B cell (primary cell): Measurements from ENCODE around the gene NDUFS5. TPM values are rescaled to one million over a fixed set of nuclear protein-coding genes. Genes with fewer than 3 reads are reported as not detected.
A peak's percentile ranks its signal among the peaks of the same experiment; 100 is the strongest.

Source experiments
- ATAC-seq: fragments of 200-7000 bp; cut with Tn5 transposase; one replicate; pipeline ENCODE4 v1.10.0; 2021; ENCODE audit warnings: low read depth, mild to moderate bottlenecking, moderate number of reproducible peaks, moderate library complexity
- CTCF ChIA-PET: fragments of 350-600 bp; sonication (Branson Sonifier 250); formaldehyde crosslinking; loops from one replicate; lab custom pipeline; 2021; ENCODE audit warnings: antibody characterized with exemption, inconsistent platforms; lab: Charles Lee
- POLR2A ChIA-PET: fragments of 350-600 bp; sonication (Branson Sonifier 250); formaldehyde crosslinking; loops from one replicate; lab custom pipeline; 2021; ENCODE audit warnings: antibody characterized with exemption; lab: Charles Lee
- DNase-seq: peaks from one replicate; pipeline ENCODE4 v3.0.0; 2013
- H2AFZ ChIP-seq: 2 replicates; pipeline ENCODE4 v1.6.1; 2012; ENCODE audit warnings: mild to moderate bottlenecking, low read depth, low read length; ENCODE audit not compliant: insufficient read depth, poor library complexity, severe bottlenecking
- H3K27ac ChIP-seq, 2 donors: 1 replicate in 1 of 2; 2 replicates in 1 of 2; pipeline ENCODE4 v1.5.1; 2012 to 2013; ENCODE audit warnings: low read length in 2 of 2, mild to moderate bottlenecking in 2 of 2, moderate library complexity in 1 of 2
- H3K27me3 ChIP-seq, 4 experiments: fragments of 200-600 bp in 1 of 4; sonication (generic) in 1 of 4; replicated peaks in 1 of 4; 1 replicate in 2 of 4; 2 replicates in 2 of 4; pipeline versions ENCODE4 v1.6.1 to v1.7.0; 2013 to 2016; ENCODE audit warnings: low read length in 3 of 4, mild to moderate bottlenecking in 2 of 4, mixed read lengths in 1 of 4, moderate library complexity in 1 of 4; ENCODE audit not compliant: insufficient read depth in 4 of 4, control insufficient read depth in 3 of 4; ENCODE audit errors: control extremely low read depth in 1 of 4
- H3K36me3 ChIP-seq, 2 experiments: replicated peaks in 1 of 2; 1 replicate in 1 of 2; 2 replicates in 1 of 2; pipeline versions ENCODE4 v1.6.1 to v1.7.1; 2013; ENCODE audit warnings: low read length in 1 of 2; ENCODE audit not compliant: insufficient read depth in 2 of 2, control insufficient read depth in 1 of 2; ENCODE audit errors: control extremely low read depth in 1 of 2, extremely low read depth in 1 of 2
- H3K4me1 ChIP-seq, 2 donors: fragments of 200-600 bp in 1 of 2; sonication (generic) in 1 of 2; 1 replicate in 1 of 2; 2 replicates in 1 of 2; pipeline versions ENCODE4 v1.5.1 to v1.6.1; 2013 to 2017; ENCODE audit warnings: low read length in 2 of 2; ENCODE audit not compliant: control insufficient read depth in 2 of 2, insufficient read depth in 2 of 2
- H3K4me2 ChIP-seq: replicated peaks from 2 replicates; pipeline ENCODE3; 2012; ENCODE audit warnings: mild to moderate bottlenecking, low read depth, low read length; ENCODE audit not compliant: poor library complexity, severe bottlenecking
- H3K4me3 ChIP-seq, 5 experiments: fragments of 200-600 bp in 1 of 5; sonication (generic) in 1 of 5; 1 replicate in 3 of 5; 2 replicates in 2 of 5; pipeline versions ENCODE4 v1.5.1 to v1.7.0; 2011 to 2016; ENCODE audit warnings: low read length in 4 of 5, mild to moderate bottlenecking in 4 of 5, low read depth in 2 of 5, control low read depth in 1 of 5, moderate library complexity in 1 of 5; ENCODE audit not compliant: insufficient read depth in 1 of 5; ENCODE audit errors: control extremely low read depth in 1 of 5, extremely low read depth in 1 of 5
- H3K79me2 ChIP-seq: fragments of 200-600 bp; sonication (generic); one replicate; pipeline ENCODE4 v1.6.0; 2016; ENCODE audit warnings: low read length; ENCODE audit not compliant: control insufficient read depth, insufficient read depth
- H3K9ac ChIP-seq: fragments of 200-600 bp; sonication (generic); 2 replicates; pipeline ENCODE4 v1.6.1; 2017; ENCODE audit warnings: mild to moderate bottlenecking, low read length, moderate library complexity
- H3K9me3 ChIP-seq, 3 donors: one replicate each; pipeline versions ENCODE4 v1.6.1 to v1.7.1; 2013; ENCODE audit warnings: low read length in 2 of 3; ENCODE audit not compliant: control insufficient read depth in 2 of 3, insufficient read depth in 1 of 3; ENCODE audit errors: control extremely low read depth in 1 of 3
- H4K20me1 ChIP-seq: 2 replicates; pipeline ENCODE4 v1.6.0; 2012; ENCODE audit warnings: mild to moderate bottlenecking, low read length; ENCODE audit not compliant: insufficient read depth, control insufficient read depth, poor library complexity, severe bottlenecking
- H3K27ac Mint-ChIP-seq: one replicate; pipeline ENCODE4 v1.8.0; 2021; ENCODE audit warnings: mixed read lengths
- H3K27me3 Mint-ChIP-seq: one replicate; pipeline ENCODE4 v1.8.0; 2021; ENCODE audit warnings: mixed read lengths
- H3K4me1 Mint-ChIP-seq: one replicate; pipeline ENCODE4 v1.8.0; 2021; ENCODE audit warnings: mixed read lengths
- H3K4me3 Mint-ChIP-seq: one replicate; pipeline ENCODE4 v1.8.0; 2021; ENCODE audit warnings: mixed read lengths
- H3K9me3 Mint-ChIP-seq: one replicate; pipeline ENCODE4 v1.8.0; 2022; ENCODE audit warnings: mixed read lengths; ENCODE audit not compliant: insufficient read depth
- EZH2 ChIP-seq: IDR thresholded peaks from 2 replicates; pipeline ENCODE4 v1.6.1; 2012; ENCODE audit warnings: borderline replicate concordance, low read depth, mild to moderate bottlenecking, moderate library complexity, low read length; ENCODE audit not compliant: insufficient read depth, poor library complexity, severe bottlenecking
- whole genome bisulfite sequencing: methylation state at CpG from one replicate; pipeline ENCODE4 v1.1.5; 2013; ENCODE audit warnings: missing lambda C conversion rate; ENCODE audit not compliant: insufficient coverage; 5-methylcytosine and 5-hydroxymethylcytosine counted together
- intact Hi-C: fragments of 100-400 bp; cut with micrococcal nuclease; formaldehyde crosslinking; loops from one replicate; pipeline ENCODE4 v1.10.0; 2022
- polyA plus RNA-seq: library from polyadenylated mRNA; depleted of rRNA; stranded (reverse); fragments of >200 nt; gene quantifications from 2 replicates; pipeline ENCODE4 v1.2.3, GENCODE V29; 2012
- total RNA-seq, 2 donors: library from RNA; stranded (reverse); fragments of 120-200 nt in 1 of 2; gene quantifications; 1 replicate in 1 of 2; 2 replicates in 1 of 2; pipeline versions ENCODE4 v1.2.3 to v1.2.4, GENCODE V29; 2013 to 2022
- TF ChIP-seq, protein P1 (sequence below): fragments of 200-600 bp; IDR thresholded peaks from one replicate; pipeline ENCODE4 v1.8.0; 2022; ENCODE audit warnings: antibody characterized with exemption, mild to moderate bottlenecking

The NDUFS5 gene
- total and polyA plus RNA-seq, 2 donors (not counting 1 experiment from before 2014, with no cell fraction given): 55.8 to 85.5 TPM

DNA sequence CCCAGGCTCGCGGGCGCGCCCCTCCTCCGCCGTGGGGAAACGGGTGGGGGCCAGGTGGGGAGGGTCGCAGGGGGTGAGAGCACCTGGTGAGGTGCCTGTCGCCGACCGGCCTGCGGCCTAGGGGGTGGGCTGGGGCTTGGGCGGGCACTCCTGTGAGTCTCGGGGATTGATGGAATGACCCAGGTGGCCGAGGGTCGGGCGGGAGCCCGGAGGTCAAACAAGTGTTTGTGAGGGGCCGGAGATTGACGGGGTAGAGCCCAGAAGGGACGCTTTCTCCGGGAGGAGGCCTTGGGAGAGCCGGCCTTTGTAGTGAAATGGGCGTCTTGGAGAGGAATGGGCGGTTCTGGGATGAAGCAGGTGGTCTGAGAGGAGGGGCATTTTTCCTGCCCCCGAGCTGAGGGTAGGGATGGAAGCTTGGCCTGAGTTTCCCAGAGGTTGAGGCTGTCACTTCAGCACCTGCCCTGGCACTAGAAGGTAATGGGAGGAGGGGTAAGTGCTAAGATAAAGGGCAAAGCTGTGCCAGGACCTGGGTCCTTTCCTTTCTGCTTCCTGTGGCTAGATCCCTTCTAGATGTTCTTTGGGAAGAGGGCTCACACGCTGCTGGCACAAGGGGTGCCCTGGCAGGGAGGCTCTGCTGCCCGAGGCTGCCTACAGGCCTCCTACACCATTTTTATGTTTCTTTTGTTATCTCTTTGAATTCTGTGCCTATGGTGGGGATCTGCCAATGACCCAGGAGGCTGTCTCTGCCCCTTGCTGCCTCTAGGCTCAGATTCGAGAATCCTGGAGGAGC lies 56.1 kb downstream of the NDUFS5 start:
- TF ChIP-seq EZH2: no peak
- TF ChIP-seq, protein P1, sequence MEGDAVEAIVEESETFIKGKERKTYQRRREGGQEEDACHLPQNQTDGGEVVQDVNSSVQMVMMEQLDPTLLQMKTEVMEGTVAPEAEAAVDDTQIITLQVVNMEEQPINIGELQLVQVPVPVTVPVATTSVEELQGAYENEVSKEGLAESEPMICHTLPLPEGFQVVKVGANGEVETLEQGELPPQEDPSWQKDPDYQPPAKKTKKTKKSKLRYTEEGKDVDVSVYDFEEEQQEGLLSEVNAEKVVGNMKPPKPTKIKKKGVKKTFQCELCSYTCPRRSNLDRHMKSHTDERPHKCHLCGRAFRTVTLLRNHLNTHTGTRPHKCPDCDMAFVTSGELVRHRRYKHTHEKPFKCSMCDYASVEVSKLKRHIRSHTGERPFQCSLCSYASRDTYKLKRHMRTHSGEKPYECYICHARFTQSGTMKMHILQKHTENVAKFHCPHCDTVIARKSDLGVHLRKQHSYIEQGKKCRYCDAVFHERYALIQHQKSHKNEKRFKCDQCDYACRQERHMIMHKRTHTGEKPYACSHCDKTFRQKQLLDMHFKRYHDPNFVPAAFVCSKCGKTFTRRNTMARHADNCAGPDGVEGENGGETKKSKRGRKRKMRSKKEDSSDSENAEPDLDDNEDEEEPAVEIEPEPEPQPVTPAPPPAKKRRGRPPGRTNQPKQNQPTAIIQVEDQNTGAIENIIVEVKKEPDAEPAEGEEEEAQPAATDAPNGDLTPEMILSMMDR: no peak
- Histone ChIP-seq H4K20me1 (no peaks in the 10 kb centered on the region), H2AFZ (peak overlapping the region; percentile 44), H3K36me3 (no peaks in the 10 kb centered on the region), H3K9ac (no peak overlapping the region), H3K4me2 (peak overlapping the region; percentile 81), H3K4me3 (peak overlapping the region in 2 of 5 experiments; percentile 37 to 42), H3K27ac (no peak overlapping the region), H3K4me1 (peaks cover 11 to 13% of the 10 kb centered on the region in 2 donors), H3K9me3 (peaks cover 0 to 5% (median 0%) of the 10 kb centered on the region in 3 donors), H3K27me3 (peaks cover 0 to 30% (median 26%) of the 10 kb centered on the region in 4 experiments), H3K79me2 (no peaks in the 10 kb centered on the region)
- ChIA-PET POLR2A (no interaction called here), CTCF (interaction anchor here (2.4 kb wide), 1 partner anchor 10 kb away, joined by 6 read pairs; no protein-coding TSS in a partner anchor)
- DNase-seq: no peak
- Mint-ChIP-seq H3K4me1 (peaks cover 19% of the 10 kb centered on the region), H3K4me3 (peak overlapping the region; percentile 82), H3K27me3 (peaks cover 31% of the 10 kb centered on the region), H3K9me3 (no peaks in the 10 kb centered on the region), H3K27ac (no peak overlapping the region)
- intact Hi-C loops: no loop called here
- 36% methylated on average over 27 of the region's 29 CpGs for WGBS
- no peak for ATAC-seq
